ENCODE data around the gene PDCL3.

PDCL3 gene

DNA sequence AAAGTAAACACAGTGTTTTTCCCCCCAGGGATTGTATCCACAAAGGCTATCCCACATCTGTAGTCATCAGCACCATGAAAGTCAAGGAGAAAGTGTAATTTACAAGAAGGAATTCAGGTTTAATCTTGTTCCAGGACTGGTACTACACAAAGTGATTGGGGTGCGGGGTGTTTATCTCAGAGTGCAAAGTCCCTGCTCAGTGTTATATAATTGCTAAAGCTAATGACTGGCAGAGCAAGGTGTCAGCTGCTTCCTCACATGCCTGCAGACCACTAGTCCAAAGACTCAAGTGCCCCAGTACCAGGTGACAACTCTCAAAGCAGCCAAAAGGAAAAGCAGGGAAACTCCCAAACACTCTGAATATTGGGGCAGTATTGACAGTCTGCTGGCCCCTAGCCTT lies 40.4 kb upstream of the PDCL3 start:
- H3K27me3 ChIP-seq (replicated peaks; ENCODE audit: control insufficient read depth, insufficient read depth, low read length), result no peaks in the 10 kb centered on the region

DNA sequence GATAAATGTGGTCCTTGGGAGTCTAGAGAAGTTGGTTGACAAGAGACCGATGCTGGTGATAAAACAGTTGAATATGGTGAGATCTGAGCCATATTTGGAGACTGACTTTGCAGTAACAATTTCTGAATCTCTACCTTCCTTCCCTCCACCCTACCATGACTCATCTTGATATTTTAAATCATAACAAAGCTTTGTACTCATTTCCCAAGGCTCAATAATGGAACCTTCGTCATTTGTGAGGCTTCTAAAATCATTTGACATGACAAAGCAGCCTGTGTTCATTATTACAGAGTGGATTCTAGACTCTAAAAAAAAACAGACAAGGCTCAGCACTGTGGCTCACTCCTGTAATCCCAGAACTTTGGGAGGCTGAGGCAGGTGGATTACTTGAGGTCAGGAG lies 38.5 kb upstream of the PDCL3 start:
- no peak for DNase-seq (ENCODE audit: extremely low read depth, insufficient read length)
- TF ChIP-seq CTCF (IDR thresholded peaks at IDR 0.05; ENCODE audit: insufficient read depth, low read length, poor library complexity, severe bottlenecking), result no peak
- Histone ChIP-seq H3K36me3 (ENCODE audit: control insufficient read depth, insufficient read depth, low read length) (no peaks in the 10 kb centered on the region), H3K4me3 (replicated peaks; ENCODE audit: low read depth, low read length) (no peak overlapping the region), H3K27me3 (replicated peaks; ENCODE audit: control insufficient read depth, insufficient read depth, low read length) (no peaks in the 10 kb centered on the region)

More for the DNA sequence above, 40.4 kb upstream of the PDCL3 start:
- Histone ChIP-seq H3K4me3 (replicated peaks; ENCODE audit: low read depth, low read length) (no peak overlapping the region), H3K36me3 (ENCODE audit: control insufficient read depth, insufficient read depth, low read length) (no peaks in the 10 kb centered on the region)
- no peak for DNase-seq (ENCODE audit: extremely low read depth, insufficient read length)
- no peak for TF ChIP-seq CTCF (IDR thresholded peaks at IDR 0.05; ENCODE audit: insufficient read depth, low read length, poor library complexity, severe bottlenecking)

DNA sequence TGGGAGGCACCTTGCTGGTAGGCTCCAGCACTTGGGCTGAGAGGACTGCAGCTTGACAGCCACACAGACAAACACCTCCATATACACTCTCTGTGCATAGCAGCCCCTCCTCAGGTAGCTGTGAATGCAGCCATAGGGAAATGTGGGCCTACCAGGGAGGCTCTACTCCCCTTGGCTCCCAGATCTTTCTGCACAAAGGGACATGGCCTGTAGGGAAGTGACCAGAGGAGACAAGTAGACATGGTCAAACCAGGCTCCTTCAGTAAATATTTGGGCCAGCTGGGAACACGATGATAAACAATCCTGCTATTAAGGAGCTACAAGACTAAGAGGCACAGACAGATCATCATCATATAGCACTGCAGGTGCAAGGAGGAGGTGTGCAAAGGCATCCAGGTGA lies 35.9 kb upstream of the PDCL3 start:
- no peak for DNase-seq (ENCODE audit: extremely low read depth, insufficient read length)

DNA sequence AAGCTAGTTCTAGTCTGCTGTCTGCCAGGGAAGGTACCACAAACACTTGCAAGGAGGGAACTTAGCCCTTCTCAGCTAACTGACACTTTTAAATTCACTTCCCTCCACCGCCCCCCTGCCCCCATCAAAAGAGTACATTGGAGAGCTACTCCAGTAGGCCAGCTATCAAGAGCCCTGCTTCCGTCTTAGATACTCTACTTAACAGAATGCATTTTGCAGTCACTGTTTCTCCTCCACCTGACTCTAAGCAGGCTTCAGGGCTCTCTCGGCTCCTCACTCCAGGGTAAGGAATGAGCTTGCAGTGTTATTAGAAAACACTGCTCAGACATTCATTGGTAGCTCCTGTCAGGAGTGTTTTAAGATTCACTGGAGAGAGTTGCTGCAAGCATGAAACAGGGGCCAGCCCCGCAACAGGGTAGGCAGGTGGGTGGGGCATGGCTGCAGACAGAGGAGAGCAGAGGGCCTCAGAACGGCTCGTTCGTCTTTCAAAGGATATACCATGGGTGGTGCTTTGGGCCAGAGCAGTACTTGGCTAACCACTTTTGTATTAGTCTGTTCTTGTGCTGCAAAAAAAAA lies 35.3 kb upstream of the PDCL3 start:
- Histone ChIP-seq H3K27me3 (replicated peaks; ENCODE audit: control insufficient read depth, insufficient read depth, low read length) (no peaks in the 10 kb centered on the region), H3K36me3 (ENCODE audit: control insufficient read depth, insufficient read depth, low read length) (no peaks in the 10 kb centered on the region), H3K4me3 (replicated peaks; ENCODE audit: low read depth, low read length) (no peak overlapping the region)
- no peak for TF ChIP-seq CTCF (IDR thresholded peaks at IDR 0.05; ENCODE audit: insufficient read depth, low read length, poor library complexity, severe bottlenecking)
- no peak for DNase-seq (ENCODE audit: extremely low read depth, insufficient read length)

More for the DNA sequence above, 35.9 kb upstream of the PDCL3 start:
- no peak for TF ChIP-seq CTCF (IDR thresholded peaks at IDR 0.05; ENCODE audit: insufficient read depth, low read length, poor library complexity, severe bottlenecking)
- Histone ChIP-seq H3K4me3 (replicated peaks; ENCODE audit: low read depth, low read length) (no peak overlapping the region), H3K27me3 (replicated peaks; ENCODE audit: control insufficient read depth, insufficient read depth, low read length) (no peaks in the 10 kb centered on the region), H3K36me3 (ENCODE audit: control insufficient read depth, insufficient read depth, low read length) (no peaks in the 10 kb centered on the region)

DNA sequence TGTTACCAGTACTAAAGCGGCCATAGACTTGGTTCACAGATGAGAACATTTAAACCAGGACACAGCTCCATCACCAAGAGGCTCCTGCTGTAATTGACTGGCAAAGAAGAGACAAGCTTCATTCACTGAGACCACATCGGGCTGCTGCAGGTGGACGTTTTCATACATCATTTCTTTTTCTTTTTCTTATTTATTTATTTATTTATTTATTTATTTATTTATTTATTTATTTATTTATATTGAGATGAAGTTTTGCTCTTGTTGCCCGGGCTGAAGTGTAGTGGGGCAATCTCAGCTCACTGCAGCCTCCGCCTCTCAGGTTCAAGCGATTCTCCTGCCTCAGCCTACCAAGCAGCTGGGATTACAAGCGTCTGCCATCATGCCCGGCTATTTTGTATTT lies 33.6 kb upstream of the PDCL3 start:
- H3K4me3 ChIP-seq (replicated peaks; ENCODE audit: low read depth, low read length), result no peak overlapping the region
- no peak for DNase-seq (ENCODE audit: extremely low read depth, insufficient read length)
- H3K27me3 ChIP-seq (replicated peaks; ENCODE audit: control insufficient read depth, insufficient read depth, low read length), result no peaks in the 10 kb centered on the region
- H3K36me3 ChIP-seq (ENCODE audit: control insufficient read depth, insufficient read depth, low read length), result no peaks in the 10 kb centered on the region
- TF ChIP-seq CTCF (IDR thresholded peaks at IDR 0.05; ENCODE audit: insufficient read depth, low read length, poor library complexity, severe bottlenecking), result no peak

GRCh38 chr2:100529900-100530299 lies 32.9 kb upstream of the PDCL3 start:
- Histone ChIP-seq H3K36me3 (ENCODE audit: control insufficient read depth, insufficient read depth, low read length) (no peaks in the 10 kb centered on the region), H3K27me3 (replicated peaks; ENCODE audit: control insufficient read depth, insufficient read depth, low read length) (no peaks in the 10 kb centered on the region), H3K4me3 (replicated peaks; ENCODE audit: low read depth, low read length) (no peak overlapping the region)
- DNase-seq (ENCODE audit: extremely low read depth, insufficient read length), result no peak
- no peak for TF ChIP-seq CTCF (IDR thresholded peaks at IDR 0.05; ENCODE audit: insufficient read depth, low read length, poor library complexity, severe bottlenecking)

Data from GM06990 (cell line).